Stimulated activated naive CD8-positive, alpha-beta T cell treated with anti-CD3 and anti-CD28 coated beads, Interleukin-15, Interleukin-2, amounts not matched to agents 100 U/mL and 50 U/mL, for 24 hours (primary cell): ENCODE data around the gene GPN1.
"Not testable (repeated sequence)": the region's sequence is repeated elsewhere in the genome, so short reads cannot be mapped to it uniquely, and the experiment has no call there.

Experiments
- ATAC-seq: fragments of 150-1000 bp; cut with Tn5 transposase; one replicate; pipeline ENCODE4 v1.10.0; 2021
- DNase-seq: peaks from one replicate; pipeline ENCODE4 v3.0.0; 2021

Gene GPN1

GRCh38 chr2:27627963-27628766 lies 685 bp upstream of the GPN1 start:
- ATAC-seq (peak; percentile 42), DNase-seq (no peak)

GRCh38 chr2:27630257-27630656 lies 1.4 kb downstream of the GPN1 start:
- not testable (repeated sequence) for DNase-seq, ATAC-seq

- ATAC-seq (no peak), DNase-seq (no peak)
Observed at GRCh38 chr2:27634291-27634690, 5.4 kb downstream of the GPN1 start.

GRCh38 chr2:27636766-27637165 lies 7.9 kb downstream of the GPN1 start:
- DNase-seq = no peak
- ATAC-seq = no peak

GRCh38 chr2:27638037-27638637 lies 9.3 kb downstream of the GPN1 start:
- DNase-seq = no peak
- ATAC-seq = peak; percentile 90

GRCh38 chr2:27638709-27639108 lies 9.9 kb downstream of the GPN1 start:
- ATAC-seq = peak; percentile 65
- no peak for DNase-seq

GRCh38 chr2:27640722-27641245 lies 11.9 kb downstream of the GPN1 start:
- no peak for DNase-seq
- ATAC-seq = no peak

GRCh38 chr2:27645197-27645596 lies 16.3 kb downstream of the GPN1 start:
- ATAC-seq (no peak), DNase-seq (no peak)

- ATAC-seq (no peak), DNase-seq (no peak)
Observed at GRCh38 chr2:27647289-27647688, 18.4 kb downstream of the GPN1 start.

GRCh38 chr2:27647737-27648136 lies 18.9 kb downstream of the GPN1 start:
- ATAC-seq (no peak), DNase-seq (no peak)

GRCh38 chr2:27651056-27651455 lies 22.2 kb downstream of the GPN1 start:
- DNase-seq (no peak), ATAC-seq (no peak)

GRCh38 chr2:27652341-27652740 lies 23.5 kb downstream of the GPN1 start:
- ATAC-seq (no peak), DNase-seq (no peak)

- ATAC-seq (no peak), DNase-seq (no peak)
Observed at GRCh38 chr2:27652790-27653189, 23.9 kb downstream of the GPN1 start.

GRCh38 chr2:27653397-27653796 lies 24.5 kb downstream of the GPN1 start:
- ATAC-seq = no peak
- no peak for DNase-seq

GRCh38 chr2:27655155-27655951 lies 26.5 kb downstream of the GPN1 start:
- ATAC-seq (no peak), DNase-seq (no peak)

- ATAC-seq (no peak), DNase-seq (no peak)
Observed at GRCh38 chr2:27661371-27661770, 32.5 kb downstream of the GPN1 start.

- ATAC-seq = peak; percentile 87
- DNase-seq = peak; percentile 77
Observed at GRCh38 chr2:27663285-27664153, 34.7 kb downstream of the GPN1 start, which contains the start of the genes SLC4A1AP and SUPT7L. SLC4A1AP (plus strand) TSS chr2:27663889; CDS start chr2:27663915, 26 bp downstream. SUPT7L (minus strand) TSS chr2:27663614; CDS start chr2:27662192, 1,422 bp downstream.

GRCh38 chr2:27664154-27664574 lies 35.3 kb downstream of the GPN1 start:
- DNase-seq (no peak), ATAC-seq (peak; percentile 17)

GRCh38 chr2:27664622-27665363 lies 35.9 kb downstream of the GPN1 start:
- DNase-seq (no peak), ATAC-seq (no peak)

- DNase-seq (no peak), ATAC-seq (no peak)
Observed at GRCh38 chr2:27667446-27667845, 38.6 kb downstream of the GPN1 start.

GRCh38 chr2:27671235-27671634 lies 42.4 kb downstream of the GPN1 start:
- DNase-seq (no peak), ATAC-seq (no peak)
